Lower leg skin (tissue), 4 donors: ENCODE results near the gene INPP5D. TPM values are rescaled to one million over a fixed set of nuclear protein-coding genes. Genes with fewer than 3 reads are reported as not detected.

Source experiments
- DNase-seq, 2 donors: peaks; one replicate each; pipeline ENCODE4 v3.0.0-alpha.2; 2019; ENCODE audit warnings: low spot score in 2 of 2
- H3K4me3 ChIP-seq: fragments of 200-600 bp; sonication (generic); 2 replicates; pipeline ENCODE4 v1.5.1; 2017; ENCODE audit warnings: mild to moderate bottlenecking, low read depth; ENCODE audit not compliant: poor library complexity, severe bottlenecking
- CTCF ChIP-seq, 3 donors: fragments of 450-650 bp; IDR thresholded peaks; one replicate each; pipeline ENCODE4 v1.5.1; 2016; ENCODE audit warnings: antibody characterized with exemption in 3 of 3, mild to moderate bottlenecking in 3 of 3, moderate library complexity in 2 of 3
- POLR2A ChIP-seq, 2 donors: fragments of 450-650 bp; IDR thresholded peaks; one replicate each; pipeline ENCODE4 v1.6.1; 2016 to 2017; ENCODE audit warnings: antibody characterized with exemption in 2 of 2, mild to moderate bottlenecking in 1 of 2, moderate library complexity in 1 of 2
- WGBS, 2 donors: methylation state at CpG; one replicate each; pipeline ENCODE4 v1.1.5; 2018; 5-methylcytosine and 5-hydroxymethylcytosine counted together
- intact Hi-C: fragments of 100-400 bp; cut with DNase I; formaldehyde crosslinking; loops from one replicate; pipeline ENCODE4 v1.15.0; 2023; ENCODE audit warnings: low total_unique reads
- total RNA-seq, 4 donors: library from RNA; depleted of rRNA; stranded (reverse); fragments of >200 nt; gene quantifications; one replicate each; pipeline ENCODE4 v1.1.0, GENCODE V29; 2016

Gene INPP5D
- total RNA-seq, 4 donors from 2014 or later: 8.6 to 15.0 (median 13.0) TPM

- no peak overlapping the region for H3K4me3 ChIP-seq
- DNase-seq: peak in 1 of 2 donors; percentile 74
- intact Hi-C loops: no loop called here
- 59 to 70% methylated on average over 5 of the region's 5 CpGs for WGBS, 2 donors
- TF ChIP-seq CTCF (IDR thresholded peaks at IDR 0.05): no peak
- no peak for TF ChIP-seq POLR2A (IDR thresholded peaks at IDR 0.05)
Measured at GRCh38 chr2:233140077-233140585, 80.0 kb downstream of the INPP5D start.

- TF ChIP-seq CTCF (IDR thresholded peaks at IDR 0.05): no peak
- no peak for TF ChIP-seq POLR2A (IDR thresholded peaks at IDR 0.05)
- WGBS, 2 donors: 68 to 71% methylated on average over 7 of the region's 7 CpGs
- peak in 1 of 2 donors; percentile 20 for DNase-seq
- H3K4me3 ChIP-seq: no peak overlapping the region
- intact Hi-C loops: no loop called here
Measured at GRCh38 chr2:233140978-233141377, 80.8 kb downstream of the INPP5D start.

DNA sequence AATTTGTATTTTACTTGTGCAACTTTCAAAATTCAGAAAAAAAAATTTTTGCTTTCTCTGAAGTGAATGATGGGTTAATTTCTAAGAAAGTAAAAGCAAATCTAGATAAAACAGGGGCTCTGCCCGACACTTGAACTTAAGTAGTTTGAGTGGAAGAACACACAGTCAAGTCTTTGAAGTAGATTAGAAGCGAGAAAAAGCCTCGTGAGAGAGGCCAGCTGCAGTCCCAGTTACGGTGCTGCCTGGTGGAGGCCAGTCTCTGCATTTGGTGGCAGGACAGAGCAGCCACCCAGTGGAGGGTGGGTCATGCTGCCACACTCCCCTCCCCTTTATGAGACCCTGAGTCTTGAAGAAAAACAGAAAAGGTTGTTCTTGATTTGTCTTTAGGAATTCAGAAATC is 81.8 kb downstream of the INPP5D start:
- DNase-seq: peak in 1 of 2 donors; percentile 10
- 63 to 66% methylated on average over 4 of the region's 4 CpGs for WGBS, 2 donors
- H3K4me3 ChIP-seq: no peak overlapping the region
- TF ChIP-seq CTCF (IDR thresholded peaks at IDR 0.05): no peak
- no peak for TF ChIP-seq POLR2A (IDR thresholded peaks at IDR 0.05)
- intact Hi-C loops: no loop called here

- 76% methylated on average over 6 of the region's 6 CpGs for WGBS, 2 donors
- TF ChIP-seq POLR2A (IDR thresholded peaks at IDR 0.05) (no peak), CTCF (IDR thresholded peaks at IDR 0.05) (no peak)
- no peak overlapping the region for H3K4me3 ChIP-seq
- intact Hi-C loops: no loop called here
- peak in 1 of 2 donors; percentile 46 for DNase-seq
Measured at GRCh38 chr2:233142355-233142897, 82.3 kb downstream of the INPP5D start.

DNA sequence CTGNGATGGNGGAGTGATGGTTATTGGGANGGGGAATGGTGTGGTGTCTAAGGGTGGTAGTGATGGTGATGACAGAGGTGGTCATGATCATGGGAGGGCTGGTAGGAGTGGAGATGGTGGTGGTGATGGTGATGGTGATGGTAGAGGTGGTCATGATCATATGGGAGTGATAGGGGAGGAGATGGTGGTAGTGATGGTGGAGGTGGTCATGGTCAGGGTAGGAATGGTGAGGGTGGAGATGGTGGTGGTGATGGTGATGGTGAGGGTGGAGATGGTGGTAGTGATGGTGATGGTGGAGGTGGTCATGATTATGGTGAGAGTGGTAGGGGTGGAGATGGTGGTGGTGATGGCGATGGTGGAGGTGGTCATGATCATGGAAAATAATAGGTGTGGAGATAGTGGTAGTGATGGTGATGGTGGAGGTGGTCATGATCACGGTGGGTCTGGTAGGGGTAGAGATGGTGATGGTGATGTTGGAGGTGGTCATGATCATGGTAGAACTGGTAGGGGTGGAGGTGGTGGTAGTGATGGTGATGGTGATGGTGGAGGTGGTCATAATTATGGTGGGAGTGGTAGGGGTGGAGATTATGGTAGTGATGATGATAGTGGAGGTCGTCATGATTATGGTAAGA is 83.7 kb downstream of the INPP5D start:
- 71 to 95% methylated on average over 3 of the region's 3 CpGs for WGBS, 2 donors
- no peak overlapping the region for H3K4me3 ChIP-seq
- DNase-seq: peak in 1 of 2 donors; percentile 14
- intact Hi-C loops: no loop called here
- TF ChIP-seq POLR2A (IDR thresholded peaks at IDR 0.05) (no peak), CTCF (IDR thresholded peaks at IDR 0.05) (no peak)
